Bronchus fibroblast of lung (primary cell): ENCODE measurements around the gene STK39. TPM values are rescaled to one million over a fixed set of nuclear protein-coding genes. Genes with fewer than 3 reads are reported as not detected.

ENCODE experiments used
- total RNA-seq: library from RNA; depleted of rRNA; stranded (reverse); fragments of >200 nt; gene quantifications from 2 replicates; pipeline ENCODE4 v1.2.3, GENCODE V29; 2015

The STK39 gene
- 11.7 and 14.8 TPM in 2 replicates for total RNA-seq

GRCh38 chr2:168247341-168248261 is at the start of gene STK39:
STK39 (minus strand) TSS chr2:168247595; CDS start chr2:168247435, 160 bp downstream.

Other genes starting within 250 kb of the STK39 start
- 10.1 and 11.4 TPM in 2 replicates for gene CERS6, start 208.7 kb upstream of the STK39 start, total RNA-seq